ENCODE results near the gene GPBP1.
A peak's percentile ranks its signal among the peaks of the same experiment; 100 is the strongest.

The GPBP1 gene

GRCh38 chr5:57207681-57208080 lies 33.8 kb downstream of the GPBP1 start:
- DNase-seq (ENCODE audit: insufficient read length, low spot score): no peak
- FAIRE-seq: no peak
- TF ChIP-seq PAX5 (IDR thresholded peaks at IDR 0.05; ENCODE audit: insufficient read depth, low read length, severe bottlenecking) (no peak), TAF1 (IDR thresholded peaks at IDR 0.05; ENCODE audit: low read depth, low read length) (no peak), POLR2AphosphoS5 (IDR thresholded peaks at IDR 0.05; ENCODE audit: low read depth, low read length) (no peak), POU2F2 (IDR thresholded peaks at IDR 0.05; ENCODE audit: low read depth, low read length) (no peak), POLR2A (IDR thresholded peaks at IDR 0.05; ENCODE audit: low read depth, low read length) (no peak), SPI1 (IDR thresholded peaks at IDR 0.05; ENCODE audit: low read depth, low read length) (no peak)

- DNase-seq (ENCODE audit: insufficient read length, low spot score) (no peak), FAIRE-seq (no peak)
- TF ChIP-seq POLR2A (IDR thresholded peaks at IDR 0.05; ENCODE audit: low read depth, low read length) (no peak), SPI1 (IDR thresholded peaks at IDR 0.05; ENCODE audit: low read depth, low read length) (no peak), PAX5 (IDR thresholded peaks at IDR 0.05; ENCODE audit: insufficient read depth, low read length, severe bottlenecking) (no peak), POU2F2 (IDR thresholded peaks at IDR 0.05; ENCODE audit: low read depth, low read length) (no peak), POLR2AphosphoS5 (IDR thresholded peaks at IDR 0.05; ENCODE audit: low read depth, low read length) (no peak), TAF1 (IDR thresholded peaks at IDR 0.05; ENCODE audit: low read depth, low read length) (no peak)
Observed at GRCh38 chr5:57209316-57210040, 35.6 kb downstream of the GPBP1 start.

GRCh38 chr5:57210633-57211032 lies 36.8 kb downstream of the GPBP1 start:
- FAIRE-seq (no peak), DNase-seq (ENCODE audit: insufficient read length, low spot score) (no peak)
- TF ChIP-seq SPI1 (IDR thresholded peaks at IDR 0.05; ENCODE audit: low read depth, low read length) (no peak), PAX5 (IDR thresholded peaks at IDR 0.05; ENCODE audit: insufficient read depth, low read length, severe bottlenecking) (no peak), TAF1 (IDR thresholded peaks at IDR 0.05; ENCODE audit: low read depth, low read length) (no peak), POLR2A (IDR thresholded peaks at IDR 0.05; ENCODE audit: low read depth, low read length) (no peak), POLR2AphosphoS5 (IDR thresholded peaks at IDR 0.05; ENCODE audit: low read depth, low read length) (no peak), POU2F2 (IDR thresholded peaks at IDR 0.05; ENCODE audit: low read depth, low read length) (no peak)

- DNase-seq (ENCODE audit: insufficient read length, low spot score): no peak
- TF ChIP-seq POU2F2 (IDR thresholded peaks at IDR 0.05; ENCODE audit: low read depth, low read length): no peak
- no peak for TF ChIP-seq POLR2AphosphoS5 (IDR thresholded peaks at IDR 0.05; ENCODE audit: low read depth, low read length)
- TF ChIP-seq POLR2A (IDR thresholded peaks at IDR 0.05; ENCODE audit: low read depth, low read length): no peak
- TF ChIP-seq TAF1 (IDR thresholded peaks at IDR 0.05; ENCODE audit: low read depth, low read length): no peak
- no peak for FAIRE-seq
Observed at GRCh38 chr5:57211039-57211438, 37.2 kb downstream of the GPBP1 start.

GRCh38 chr5:57215629-57216195 lies 41.9 kb downstream of the GPBP1 start:
- FAIRE-seq: no peak
- TF ChIP-seq SPI1 (IDR thresholded peaks at IDR 0.05; ENCODE audit: low read depth, low read length) (no peak), POLR2AphosphoS5 (IDR thresholded peaks at IDR 0.05; ENCODE audit: low read depth, low read length) (no peak), POU2F2 (IDR thresholded peaks at IDR 0.05; ENCODE audit: low read depth, low read length) (no peak), PAX5 (IDR thresholded peaks at IDR 0.05; ENCODE audit: insufficient read depth, low read length, severe bottlenecking) (no peak), POLR2A (IDR thresholded peaks at IDR 0.05; ENCODE audit: low read depth, low read length) (no peak), TAF1 (IDR thresholded peaks at IDR 0.05; ENCODE audit: low read depth, low read length) (no peak)

GRCh38 chr5:57216714-57217113 lies 42.9 kb downstream of the GPBP1 start:
- no peak for FAIRE-seq
- no peak for DNase-seq (ENCODE audit: insufficient read length, low spot score)
- TF ChIP-seq POLR2AphosphoS5 (IDR thresholded peaks at IDR 0.05; ENCODE audit: low read depth, low read length) (no peak), SPI1 (IDR thresholded peaks at IDR 0.05; ENCODE audit: low read depth, low read length) (no peak), TAF1 (IDR thresholded peaks at IDR 0.05; ENCODE audit: low read depth, low read length) (no peak), PAX5 (IDR thresholded peaks at IDR 0.05; ENCODE audit: insufficient read depth, low read length, severe bottlenecking) (no peak), POU2F2 (IDR thresholded peaks at IDR 0.05; ENCODE audit: low read depth, low read length) (no peak), POLR2A (IDR thresholded peaks at IDR 0.05; ENCODE audit: low read depth, low read length) (no peak)

More at GRCh38 chr5:57215629-57216195, 41.9 kb downstream of the GPBP1 start:
- DNase-seq (ENCODE audit: insufficient read length, low spot score): no peak

GRCh38 chr5:57219386-57219785 lies 45.5 kb downstream of the GPBP1 start:
- FAIRE-seq (no peak), DNase-seq (ENCODE audit: insufficient read length, low spot score) (no peak)
- TF ChIP-seq POLR2AphosphoS5 (IDR thresholded peaks at IDR 0.05; ENCODE audit: low read depth, low read length) (no peak), PAX5 (IDR thresholded peaks at IDR 0.05; ENCODE audit: insufficient read depth, low read length, severe bottlenecking) (no peak), SPI1 (IDR thresholded peaks at IDR 0.05; ENCODE audit: low read depth, low read length) (no peak), TAF1 (IDR thresholded peaks at IDR 0.05; ENCODE audit: low read depth, low read length) (no peak), POU2F2 (IDR thresholded peaks at IDR 0.05; ENCODE audit: low read depth, low read length) (no peak), POLR2A (IDR thresholded peaks at IDR 0.05; ENCODE audit: low read depth, low read length) (no peak)

- FAIRE-seq (peak; percentile 35), DNase-seq (ENCODE audit: insufficient read length, low spot score) (no peak)
- no peak for TF ChIP-seq POU2F2 (IDR thresholded peaks at IDR 0.05; ENCODE audit: low read depth, low read length)
- TF ChIP-seq POLR2AphosphoS5 (IDR thresholded peaks at IDR 0.05; ENCODE audit: low read depth, low read length): no peak
- no peak for TF ChIP-seq TAF1 (IDR thresholded peaks at IDR 0.05; ENCODE audit: low read depth, low read length)
- no peak for TF ChIP-seq POLR2A (IDR thresholded peaks at IDR 0.05; ENCODE audit: low read depth, low read length)
Observed at GRCh38 chr5:57221049-57221568, 47.2 kb downstream of the GPBP1 start.

GRCh38 chr5:57225553-57225952 lies 51.7 kb downstream of the GPBP1 start:
- no peak for TF ChIP-seq PAX5 (IDR thresholded peaks at IDR 0.05; ENCODE audit: insufficient read depth, low read length, severe bottlenecking)
- no peak for TF ChIP-seq POU2F2 (IDR thresholded peaks at IDR 0.05; ENCODE audit: low read depth, low read length)
- TF ChIP-seq TAF1 (IDR thresholded peaks at IDR 0.05; ENCODE audit: low read depth, low read length): no peak
- no peak for TF ChIP-seq POLR2A (IDR thresholded peaks at IDR 0.05; ENCODE audit: low read depth, low read length)
- TF ChIP-seq SPI1 (IDR thresholded peaks at IDR 0.05; ENCODE audit: low read depth, low read length): no peak
- no peak for TF ChIP-seq POLR2AphosphoS5 (IDR thresholded peaks at IDR 0.05; ENCODE audit: low read depth, low read length)
- DNase-seq (ENCODE audit: insufficient read length, low spot score) (no peak), FAIRE-seq (no peak)

All from GM12891 (cell line).